GM21381 (cell line): Measurements from ENCODE around the gene MIEF2.
"Not testable (repeated sequence)": the region's sequence is repeated elsewhere in the genome, so short reads cannot be mapped to it uniquely, and the experiment has no call there.

Experiments
- ATAC-seq: cut with Tn5 transposase; IDR thresholded peaks from one replicate; pipeline ENCODE4 v1.9.1; 2021; ENCODE audit warnings: mild to moderate bottlenecking, moderate library complexity; ENCODE audit not compliant: unreplicated experiment

The MIEF2 gene

GRCh38 chr17:18280766-18281371, 20.4 kb downstream of the MIEF2 start:
- ATAC-seq = no peak

GRCh38 chr17:18281788-18282187, 21.3 kb downstream of the MIEF2 start:
- ATAC-seq = no peak

GRCh38 chr17:18285296-18285695, 24.8 kb downstream of the MIEF2 start:
- no peak for ATAC-seq

GRCh38 chr17:18291718-18292540, 31.5 kb downstream of the MIEF2 start:
- ATAC-seq = no peak

- ATAC-seq = not testable (repeated sequence)
These were observed 37.6 kb downstream of the MIEF2 start for GRCh38 chr17:18298061-18298460.

DNA sequence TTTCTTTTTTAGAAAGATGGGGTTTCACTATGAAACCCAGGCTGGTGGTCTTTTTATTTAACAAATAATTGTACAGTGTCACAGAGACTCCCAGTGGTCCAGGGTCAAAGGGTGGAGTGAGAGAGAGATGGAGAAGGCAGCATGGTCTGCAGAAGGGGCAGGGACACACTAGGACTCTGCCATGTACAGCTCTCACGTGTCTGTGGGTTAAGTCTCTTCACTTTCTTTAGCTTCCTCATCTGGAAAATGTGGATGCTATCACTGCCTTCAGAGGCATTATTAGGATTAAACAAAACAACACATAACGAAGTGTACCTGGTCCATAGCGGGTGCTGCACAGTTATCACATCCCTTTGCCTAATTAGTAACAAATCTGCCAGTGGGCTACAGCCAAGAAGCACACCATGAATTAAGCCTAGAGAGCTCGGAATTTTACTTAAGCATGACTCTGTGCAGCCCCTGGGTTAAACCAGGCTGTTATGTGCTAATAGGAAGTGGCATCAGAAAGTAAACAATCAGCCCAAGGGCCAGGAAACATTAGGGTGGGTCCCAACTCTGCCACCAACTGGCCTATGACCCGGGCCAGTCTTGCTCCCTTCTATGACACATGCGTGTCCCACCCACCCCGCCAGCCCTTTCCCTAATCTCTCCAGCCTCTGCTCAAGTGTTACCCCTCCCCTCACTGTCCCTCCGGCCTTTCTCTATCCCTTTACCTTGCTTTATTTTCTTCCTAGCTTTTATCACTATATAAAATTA, 40.4 kb downstream of the MIEF2 start:
- no peak for ATAC-seq

- not testable (repeated sequence) for ATAC-seq
These were observed 42.7 kb downstream of the MIEF2 start for GRCh38 chr17:18303206-18303605.

GRCh38 chr17:18309202-18309601, 48.7 kb downstream of the MIEF2 start:
- no peak for ATAC-seq

DNA sequence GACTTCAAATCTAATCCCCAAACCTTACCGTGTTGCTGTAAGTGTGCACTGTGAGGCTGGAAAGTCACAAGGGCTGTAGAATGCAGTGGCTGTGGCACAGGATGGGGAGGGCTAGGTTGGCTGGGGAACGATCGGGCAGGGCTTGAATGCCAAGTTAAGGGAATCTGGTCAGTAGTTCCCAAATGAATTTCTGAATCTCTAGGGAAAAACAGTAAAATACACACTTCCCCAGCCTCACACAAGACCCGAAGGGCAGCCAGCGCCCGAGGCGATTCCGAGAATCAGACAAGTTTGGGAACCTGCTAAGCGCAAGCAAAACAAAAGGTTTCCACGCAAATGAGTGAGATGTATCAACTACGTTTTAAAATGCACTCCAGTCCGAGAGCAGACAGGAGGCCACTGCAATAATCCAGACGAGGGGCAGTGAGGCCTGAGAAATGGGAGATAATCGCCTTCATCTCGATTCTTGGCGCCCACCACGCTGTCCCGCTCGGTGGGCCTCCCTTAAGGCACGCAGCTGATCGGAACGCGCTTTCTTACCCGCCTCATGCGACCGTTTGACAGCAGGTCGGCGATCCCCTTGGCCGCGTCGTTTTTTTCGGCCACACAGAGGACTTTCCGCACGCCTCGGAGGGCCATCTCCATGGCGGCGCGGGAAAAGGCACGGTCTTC, 53.7 kb downstream of the MIEF2 start:
- ATAC-seq = no peak

GRCh38 chr17:18314731-18315561, 54.5 kb downstream of the MIEF2 start, which contains the start of the genes SMCR8 and TOP3A:
Gene SMCR8 (plus strand): TSS chr17:18315293. CDS start chr17:18315790, 497 bp downstream.
Gene TOP3A (minus strand): TSS chr17:18314994. CDS start chr17:18314778, 216 bp downstream.
- ATAC-seq = peak; percentile 82

DNA sequence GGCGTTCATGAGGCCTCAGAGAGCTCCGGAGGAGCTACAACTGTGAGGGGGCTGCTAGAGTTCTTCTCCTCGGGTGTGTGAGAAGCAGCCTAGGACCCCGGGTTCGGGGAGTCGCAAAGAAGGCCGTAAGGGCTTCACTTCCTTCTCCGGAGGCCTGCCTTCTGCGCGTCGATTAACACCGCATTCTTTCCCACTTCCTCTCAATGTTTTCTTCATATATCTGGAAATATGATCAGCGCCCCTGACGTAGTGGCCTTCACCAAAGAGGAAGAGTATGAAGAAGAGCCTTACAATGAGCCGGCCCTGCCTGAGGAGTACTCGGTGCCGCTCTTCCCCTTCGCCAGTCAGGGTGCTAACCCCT, 55.1 kb downstream of the MIEF2 start:
- peak; percentile 3 for ATAC-seq

GRCh38 chr17:18315961-18316360, 55.5 kb downstream of the MIEF2 start:
- ATAC-seq = no peak
